DOHH2 (cell line): Measurements from ENCODE around the gene ALOX5.

ENCODE experiments used
- H3F3A ChIP-seq: fragments of 200-600 bp; sonication (generic), shearing (Covaris generic); 2 replicates; pipeline ENCODE4 v1.6.0; 2016; ENCODE audit warnings: antibody characterized with exemption, mild to moderate bottlenecking; ENCODE audit not compliant: control insufficient read depth, insufficient read depth
- H3K27ac ChIP-seq: fragments of 200-600 bp; sonication (generic); 2 replicates; pipeline ENCODE4 v1.5.1; 2014; ENCODE audit warnings: low read depth, mild to moderate bottlenecking, low read length, moderate library complexity
- H3K27me3 ChIP-seq: fragments of 200-600 bp; sonication (generic); 2 replicates; pipeline ENCODE4 v1.6.1; 2014; ENCODE audit warnings: mild to moderate bottlenecking, low read length, mixed read lengths; ENCODE audit not compliant: control insufficient read depth
- H3K36me3 ChIP-seq: fragments of 200-600 bp; sonication (generic); 2 replicates; pipeline ENCODE4 v1.6.1; 2014; ENCODE audit warnings: mild to moderate bottlenecking, low read length, moderate library complexity, mixed read lengths; ENCODE audit not compliant: control insufficient read depth
- H3K4me1 ChIP-seq: fragments of 200-600 bp; sonication (generic); 2 replicates; pipeline ENCODE4 v1.6.1; 2014; ENCODE audit warnings: mild to moderate bottlenecking, low read length, mixed read lengths; ENCODE audit not compliant: control insufficient read depth
- H3K4me2 ChIP-seq: fragments of 200-600 bp; sonication (generic); 2 replicates; pipeline ENCODE4 v1.6.0; 2014; ENCODE audit warnings: mild to moderate bottlenecking, low read length, moderate library complexity
- H3K4me3 ChIP-seq: fragments of 200-600 bp; sonication (generic); 2 replicates; pipeline ENCODE4 v1.5.1; 2014; ENCODE audit warnings: mild to moderate bottlenecking, low read length, mixed read lengths
- H3K79me2 ChIP-seq: fragments of 200-600 bp; sonication (generic); 2 replicates; pipeline ENCODE4 v1.6.1; 2014; ENCODE audit warnings: mild to moderate bottlenecking, low read length, mixed read lengths; ENCODE audit not compliant: control insufficient read depth
- H3K9me2 ChIP-seq: fragments of 200-600 bp; sonication (generic); replicated peaks from 2 replicates; pipeline ENCODE4 v1.6.1; 2014; ENCODE audit warnings: mild to moderate bottlenecking, low read length, mixed read lengths; ENCODE audit not compliant: control insufficient read depth
- H3K9me3 ChIP-seq: fragments of 200-600 bp; sonication (generic); 2 replicates; pipeline ENCODE4 v1.6.1; 2014; ENCODE audit warnings: antibody characterized with exemption, low read length, mixed read lengths; ENCODE audit not compliant: control insufficient read depth, insufficient read depth
- H4K20me1 ChIP-seq: fragments of 200-600 bp; sonication (generic); 2 replicates; pipeline ENCODE4 v1.6.0; 2014; ENCODE audit warnings: low read depth, mild to moderate bottlenecking, antibody characterized with exemption, low read length, moderate library complexity; ENCODE audit not compliant: control insufficient read depth, insufficient read depth
- EZH2phosphoT487 ChIP-seq: fragments of 200-600 bp; sonication (generic); IDR thresholded peaks from 2 replicates; pipeline ENCODE4 v1.6.1; 2017; ENCODE audit warnings: borderline replicate concordance, mild to moderate bottlenecking, antibody characterized with exemption, low read length, moderate library complexity, mixed read lengths
- TF ChIP-seq, protein P1 (sequence below): fragments of 200-600 bp; sonication (generic); IDR thresholded peaks from one replicate; pipeline ENCODE4 v1.5.1; 2014; ENCODE audit warnings: antibody characterized with exemption, mild to moderate bottlenecking, low read depth, low read length; ENCODE audit not compliant: poor library complexity, severe bottlenecking

The ALOX5 gene

DNA sequence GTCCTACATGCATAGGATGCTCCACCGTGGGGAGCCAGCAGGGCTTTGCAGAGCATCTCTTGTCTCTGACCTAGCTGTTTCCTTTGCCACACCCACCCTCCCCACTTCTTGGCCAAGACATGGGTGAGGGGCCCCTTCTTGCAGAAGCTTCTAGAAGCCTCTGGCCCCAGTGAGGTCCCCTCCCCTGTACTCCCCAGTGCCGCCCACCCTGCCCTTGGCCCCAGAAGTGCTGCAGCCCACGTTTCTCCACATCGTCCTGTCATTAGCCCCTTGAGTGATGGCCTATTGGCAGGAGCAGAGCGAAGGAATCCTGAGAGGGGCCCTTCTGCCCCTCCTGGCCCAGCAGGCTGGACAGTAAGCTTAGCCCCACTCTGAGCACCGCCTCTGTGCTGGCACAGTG is 43.7 kb downstream of the ALOX5 start:
- H3K27me3 ChIP-seq = no peaks in the 10 kb centered on the region
- 0 out of 2 replicates have a peak, but pooled peaks cover 5% of the 10 kb centered on the region for H4K20me1 ChIP-seq
- H3F3A ChIP-seq = no peaks in the 10 kb centered on the region; the same call in 1 of the 2 replicates
- no peaks in the 10 kb centered on the region for H3K9me2 ChIP-seq
- H3K36me3 ChIP-seq = peaks cover 83% of the 10 kb centered on the region
- H3K9me3 ChIP-seq = no peaks in the 10 kb centered on the region
- H3K4me1 ChIP-seq = peaks cover 52% of the 10 kb centered on the region
- no peak for TF ChIP-seq EZH2phosphoT487
- TF ChIP-seq, protein P1, sequence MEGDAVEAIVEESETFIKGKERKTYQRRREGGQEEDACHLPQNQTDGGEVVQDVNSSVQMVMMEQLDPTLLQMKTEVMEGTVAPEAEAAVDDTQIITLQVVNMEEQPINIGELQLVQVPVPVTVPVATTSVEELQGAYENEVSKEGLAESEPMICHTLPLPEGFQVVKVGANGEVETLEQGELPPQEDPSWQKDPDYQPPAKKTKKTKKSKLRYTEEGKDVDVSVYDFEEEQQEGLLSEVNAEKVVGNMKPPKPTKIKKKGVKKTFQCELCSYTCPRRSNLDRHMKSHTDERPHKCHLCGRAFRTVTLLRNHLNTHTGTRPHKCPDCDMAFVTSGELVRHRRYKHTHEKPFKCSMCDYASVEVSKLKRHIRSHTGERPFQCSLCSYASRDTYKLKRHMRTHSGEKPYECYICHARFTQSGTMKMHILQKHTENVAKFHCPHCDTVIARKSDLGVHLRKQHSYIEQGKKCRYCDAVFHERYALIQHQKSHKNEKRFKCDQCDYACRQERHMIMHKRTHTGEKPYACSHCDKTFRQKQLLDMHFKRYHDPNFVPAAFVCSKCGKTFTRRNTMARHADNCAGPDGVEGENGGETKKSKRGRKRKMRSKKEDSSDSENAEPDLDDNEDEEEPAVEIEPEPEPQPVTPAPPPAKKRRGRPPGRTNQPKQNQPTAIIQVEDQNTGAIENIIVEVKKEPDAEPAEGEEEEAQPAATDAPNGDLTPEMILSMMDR = no peak
- peaks cover 64% of the 10 kb centered on the region for H3K79me2 ChIP-seq
- H3K4me2 ChIP-seq = peak overlapping the region; percentile 42
- no peak overlapping the region for H3K4me3 ChIP-seq
- no peak overlapping the region for H3K27ac ChIP-seq

DNA sequence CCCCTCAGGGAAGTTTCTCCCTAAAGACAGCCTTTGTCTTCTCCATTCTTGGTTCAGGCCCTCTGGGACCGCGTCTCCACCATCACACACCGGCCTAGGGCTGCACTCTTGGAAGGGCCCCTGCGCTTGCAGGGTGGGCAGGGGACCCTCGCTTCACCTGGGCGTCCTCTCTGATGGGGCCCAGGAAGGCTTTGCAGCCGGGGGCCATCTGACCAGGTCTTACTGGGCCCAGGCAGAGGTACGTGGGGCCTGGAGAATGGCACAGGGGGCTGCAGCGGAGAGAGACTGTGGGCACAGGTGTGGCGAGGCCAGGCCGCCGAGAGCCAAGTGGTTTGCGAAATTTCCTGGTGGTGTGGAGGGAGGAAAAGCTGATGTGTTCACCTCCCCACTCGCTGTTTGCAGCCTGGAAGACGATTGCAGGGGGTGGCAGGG is 44.4 kb downstream of the ALOX5 start:
- H3K4me2 ChIP-seq = peak overlapping the region; percentile 42
- no peak overlapping the region for H3K27ac ChIP-seq
- H3K36me3 ChIP-seq = peaks cover 86% of the 10 kb centered on the region
- H3K79me2 ChIP-seq = peaks cover 63% of the 10 kb centered on the region
- H4K20me1 ChIP-seq = 0 out of 2 replicates have a peak, but pooled peaks cover 5% of the 10 kb centered on the region
- H3K4me1 ChIP-seq = peaks cover 52% of the 10 kb centered on the region
- TF ChIP-seq, protein P1 = no peak
- no peak for TF ChIP-seq EZH2phosphoT487
- no peaks in the 10 kb centered on the region for H3K9me2 ChIP-seq
- no peaks in the 10 kb centered on the region; the same call in 1 of the 2 replicates for H3F3A ChIP-seq
- peak overlapping the region; percentile 2; the same call in 1 of the 2 replicates for H3K4me3 ChIP-seq
- no peaks in the 10 kb centered on the region for H3K9me3 ChIP-seq
- H3K27me3 ChIP-seq = no peaks in the 10 kb centered on the region

GRCh38 chr10:45418849-45419675 is 45.0 kb downstream of the ALOX5 start:
- Histone ChIP-seq H3K79me2 (peaks cover 60% of the 10 kb centered on the region), H4K20me1 (0 out of 2 replicates have a peak, but pooled peaks cover 5% of the 10 kb centered on the region), H3K36me3 (peaks cover 89% of the 10 kb centered on the region), H3K4me3 (no peak overlapping the region), H3K9me3 (no peaks in the 10 kb centered on the region), H3K27me3 (no peaks in the 10 kb centered on the region), H3K9me2 (no peaks in the 10 kb centered on the region), H3F3A (no peaks in the 10 kb centered on the region; the same call in 1 of the 2 replicates), H3K4me1 (peaks cover 52% of the 10 kb centered on the region), H3K4me2 (peak overlapping the region; percentile 42), H3K27ac (peak overlapping the region; percentile 41; the same call in 1 of the 2 replicates)
- TF ChIP-seq, protein P1 = no peak
- TF ChIP-seq EZH2phosphoT487 = no peak
